ENCODE results near the gene MCOLN2.

Gene MCOLN2

GRCh38 chr1:84972377-84972987, 24.4 kb downstream of the MCOLN2 start:
- no peak overlapping the region for H3K4me3 ChIP-seq (ENCODE audit: low read depth, low read length)
- no peaks in the 10 kb centered on the region for H3K36me3 ChIP-seq
- TF ChIP-seq CTCF (IDR thresholded peaks at IDR 0.05; ENCODE audit: low read depth, low read length), result no peak
- no peaks in the 10 kb centered on the region for H3K27me3 ChIP-seq
- no peaks in the 10 kb centered on the region for H3K9me3 ChIP-seq
- no peak for DNase-seq
- H3K4me1 ChIP-seq, result no peaks in the 10 kb centered on the region

GRCh38 chr1:84971957-84972356, 25.0 kb downstream of the MCOLN2 start:
- no peak overlapping the region for H3K4me3 ChIP-seq (ENCODE audit: low read depth, low read length)
- H3K27me3 ChIP-seq, result no peaks in the 10 kb centered on the region
- H3K9me3 ChIP-seq, result no peaks in the 10 kb centered on the region
- no peak for DNase-seq
- TF ChIP-seq CTCF (IDR thresholded peaks at IDR 0.05; ENCODE audit: low read depth, low read length), result no peak
- H3K36me3 ChIP-seq, result no peaks in the 10 kb centered on the region
- no peaks in the 10 kb centered on the region for H3K4me1 ChIP-seq

DNA sequence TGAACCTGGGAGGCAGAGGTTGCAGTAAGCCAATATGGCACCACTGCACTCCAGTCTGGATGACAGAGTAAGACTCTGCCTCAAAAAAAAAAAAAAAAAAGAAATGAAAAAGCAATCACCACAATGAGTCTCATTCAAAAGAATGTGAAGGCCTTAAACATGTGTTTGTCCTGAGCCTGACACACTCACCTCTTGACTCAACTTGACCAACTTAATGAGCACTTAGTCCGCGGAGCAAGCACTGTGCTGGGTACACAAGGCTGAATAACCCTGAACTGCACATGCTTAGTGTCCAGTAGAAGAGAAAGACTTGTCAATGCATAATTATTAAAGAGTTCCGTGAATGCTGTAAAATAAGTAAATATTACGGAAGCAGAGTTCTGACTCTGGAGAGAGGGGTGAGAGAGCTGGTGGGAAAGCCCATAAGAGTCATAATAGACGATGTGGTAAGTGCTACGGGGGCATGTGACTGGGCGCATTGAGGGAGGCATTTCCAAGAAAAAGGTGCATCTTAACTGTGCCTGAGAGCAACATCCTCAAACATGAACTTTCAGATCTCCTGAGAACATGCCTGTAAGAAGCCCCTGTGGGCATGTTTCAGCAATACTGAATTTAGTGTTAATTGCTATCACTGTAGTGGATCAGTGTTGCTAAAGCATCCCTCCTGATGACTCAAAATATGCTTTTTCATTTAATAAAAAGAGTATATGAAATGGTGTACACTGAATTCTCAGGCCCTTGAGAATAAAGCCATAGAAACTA, 27.2 kb downstream of the MCOLN2 start:
- no peak for DNase-seq
- no peak for TF ChIP-seq CTCF (IDR thresholded peaks at IDR 0.05; ENCODE audit: low read depth, low read length)
- Histone ChIP-seq H3K4me3 (ENCODE audit: low read depth, low read length) (no peak overlapping the region), H3K4me1 (no peaks in the 10 kb centered on the region), H3K27me3 (no peaks in the 10 kb centered on the region), H3K9me3 (no peaks in the 10 kb centered on the region), H3K36me3 (no peaks in the 10 kb centered on the region)

- no peak overlapping the region for H3K4me3 ChIP-seq (ENCODE audit: low read depth, low read length)
- no peaks in the 10 kb centered on the region for H3K27me3 ChIP-seq
- no peaks in the 10 kb centered on the region for H3K9me3 ChIP-seq
- no peaks in the 10 kb centered on the region for H3K36me3 ChIP-seq
- TF ChIP-seq CTCF (IDR thresholded peaks at IDR 0.05; ENCODE audit: low read depth, low read length), result no peak
- H3K4me1 ChIP-seq, result no peaks in the 10 kb centered on the region
- no peak for DNase-seq
Observed at GRCh38 chr1:84968865-84969264, 28.0 kb downstream of the MCOLN2 start.

GRCh38 chr1:84968101-84968500, 28.8 kb downstream of the MCOLN2 start:
- no peak for TF ChIP-seq CTCF (IDR thresholded peaks at IDR 0.05; ENCODE audit: low read depth, low read length)
- DNase-seq, result no peak
- Histone ChIP-seq H3K4me3 (ENCODE audit: low read depth, low read length) (no peak overlapping the region), H3K9me3 (no peaks in the 10 kb centered on the region), H3K4me1 (no peaks in the 10 kb centered on the region), H3K36me3 (no peaks in the 10 kb centered on the region), H3K27me3 (no peaks in the 10 kb centered on the region)

- Histone ChIP-seq H3K4me3 (ENCODE audit: low read depth, low read length) (no peak overlapping the region), H3K27me3 (no peaks in the 10 kb centered on the region), H3K9me3 (no peaks in the 10 kb centered on the region), H3K36me3 (no peaks in the 10 kb centered on the region), H3K4me1 (no peaks in the 10 kb centered on the region)
- DNase-seq, result no peak
- no peak for TF ChIP-seq CTCF (IDR thresholded peaks at IDR 0.05; ENCODE audit: low read depth, low read length)
Observed at GRCh38 chr1:84967666-84968065, 29.2 kb downstream of the MCOLN2 start.

Measured in BE2C (cell line).